Uterus (tissue), 2 donors: ENCODE data around the gene MED26.

Experiments
- CTCF ChIP-seq, 4 experiments: fragments of 200-600 bp in 2 of 4; fragments of 450-650 bp in 2 of 4; sonication (generic) in 2 of 4; IDR thresholded peaks; one replicate each; pipeline ENCODE4 v1.5.1; 2016 to 2019; ENCODE audit warnings: antibody characterized with exemption in 4 of 4, mild to moderate bottlenecking in 2 of 4, moderate library complexity in 1 of 4
- POLR2A ChIP-seq, 2 donors: fragments of 450-650 bp; IDR thresholded peaks; one replicate each; pipeline ENCODE4 v1.6.1; 2016; ENCODE audit warnings: antibody characterized with exemption in 2 of 2, mild to moderate bottlenecking in 1 of 2, moderate library complexity in 1 of 2

DNA sequence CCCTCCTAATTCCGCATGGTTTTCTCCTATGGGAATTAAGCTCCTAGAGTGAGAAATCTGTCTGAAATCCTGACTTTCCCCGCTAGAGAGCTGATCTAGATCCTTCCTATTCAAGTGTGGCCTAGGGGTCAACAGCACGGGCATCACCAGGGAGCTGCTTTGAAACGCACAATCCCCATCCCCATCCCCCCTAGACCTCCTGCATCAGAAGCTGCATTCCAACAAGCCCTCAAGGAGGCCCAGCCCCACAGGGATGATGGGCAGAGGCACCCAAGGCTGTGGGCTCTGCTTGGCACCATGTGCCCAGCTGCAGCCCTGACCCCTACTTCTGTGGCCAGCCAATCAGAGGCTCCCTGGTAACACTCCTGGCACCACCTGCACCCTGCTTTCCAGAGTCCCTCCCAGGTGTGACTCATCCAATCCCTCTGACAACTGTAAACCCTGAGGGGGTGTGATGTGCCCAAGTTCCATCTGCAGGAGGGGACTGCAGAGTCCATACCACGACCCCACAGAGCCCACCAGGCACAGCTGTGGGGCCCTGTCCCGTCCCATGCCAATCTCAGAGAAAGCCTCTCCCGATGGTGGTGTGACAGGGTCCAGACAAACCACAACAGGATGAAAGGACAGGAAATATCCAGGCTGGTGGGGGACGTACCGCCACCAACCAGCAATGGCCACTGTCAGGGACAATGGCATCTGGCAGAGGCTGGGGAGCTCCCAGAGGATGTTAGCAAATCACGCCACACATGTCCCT, 36.0 kb downstream of the MED26 start:
- TF ChIP-seq CTCF (IDR thresholded peaks at IDR 0.05) (no peak), POLR2A (IDR thresholded peaks at IDR 0.05) (no peak)
